ENCODE results near the gene HIVEP1.
A peak's percentile ranks its signal among the peaks of the same experiment; 100 is the strongest.

The HIVEP1 gene

GRCh38 chr6:12112540-12113189 lies 100.6 kb downstream of the HIVEP1 start:
- Mint-ChIP-seq H3K27me3 (no peaks in the 10 kb centered on the region), H3K4me1 (peaks cover 47% of the 10 kb centered on the region), H3K9me3 (peaks cover 10% of the 10 kb centered on the region), H3K36me3 (ENCODE audit: insufficient read depth) (peaks cover 6% of the 10 kb centered on the region), H3K27ac (ENCODE audit: low read depth) (peak overlapping the region; percentile 57), H3K4me3 (no peak overlapping the region)
- no peak for ATAC-seq (replicated peaks; ENCODE audit: extremely low read depth, poor library complexity, severe bottlenecking)
- no peak for DNase-seq (ENCODE audit: low spot score in 2 of 2)

DNA sequence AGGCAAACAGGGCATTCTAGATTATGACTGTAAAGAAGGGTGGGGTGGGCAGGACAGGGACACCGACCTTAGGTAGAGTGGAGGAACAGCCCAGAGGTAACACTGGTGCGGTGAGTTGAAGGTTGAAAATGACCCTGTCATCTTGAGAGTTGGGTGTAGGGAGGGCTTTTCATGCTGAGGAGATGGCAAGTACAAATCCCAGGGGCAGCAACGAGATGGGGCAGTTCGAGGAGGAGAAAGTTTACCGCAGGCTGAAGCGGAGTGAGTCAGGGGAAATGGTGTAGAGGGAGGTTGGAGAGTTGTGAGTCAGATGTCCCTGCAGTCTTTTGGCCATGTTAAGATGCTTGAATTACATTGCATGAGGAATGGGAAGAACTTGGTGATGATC lies 101.1 kb downstream of the HIVEP1 start:
- Mint-ChIP-seq H3K9me3 (peaks cover 10% of the 10 kb centered on the region), H3K27me3 (no peaks in the 10 kb centered on the region), H3K36me3 (ENCODE audit: insufficient read depth) (peaks cover 6% of the 10 kb centered on the region), H3K4me1 (peaks cover 47% of the 10 kb centered on the region), H3K4me3 (no peak overlapping the region), H3K27ac (ENCODE audit: low read depth) (peak overlapping the region; percentile 57)
- no peak for ATAC-seq (replicated peaks; ENCODE audit: extremely low read depth, poor library complexity, severe bottlenecking)
- no peak for DNase-seq (ENCODE audit: low spot score in 2 of 2)

DNA sequence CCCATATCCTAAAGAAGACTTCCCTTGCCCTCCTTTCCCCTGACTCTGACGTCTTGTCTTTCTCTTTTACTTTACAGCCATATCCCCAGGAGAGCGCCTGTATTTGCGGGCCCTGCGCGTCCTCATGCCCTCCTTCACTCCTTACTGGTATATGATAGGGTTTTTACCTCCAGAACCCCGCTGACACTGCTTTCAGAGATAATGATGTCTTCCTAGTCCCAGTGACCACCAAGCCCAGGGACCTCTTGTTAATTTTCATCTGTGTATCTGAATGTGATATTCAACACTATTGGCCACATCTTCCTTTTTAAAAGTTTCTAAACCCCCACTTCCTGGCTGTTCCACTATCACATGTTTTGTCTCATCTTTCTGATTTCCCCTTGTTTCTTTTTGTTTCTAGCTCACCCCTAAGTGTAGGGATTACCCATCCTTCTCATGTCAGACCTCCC lies 102.0 kb downstream of the HIVEP1 start:
- H3K27ac Mint-ChIP-seq (ENCODE audit: low read depth): peak overlapping the region; percentile 11
- H3K4me3 Mint-ChIP-seq: peak overlapping the region; percentile 17
- peaks cover 10% of the 10 kb centered on the region for H3K9me3 Mint-ChIP-seq
- H3K4me1 Mint-ChIP-seq: peaks cover 56% of the 10 kb centered on the region
- peaks cover 6% of the 10 kb centered on the region for H3K36me3 Mint-ChIP-seq (ENCODE audit: insufficient read depth)
- ATAC-seq (replicated peaks; ENCODE audit: extremely low read depth, poor library complexity, severe bottlenecking): no peak
- no peaks in the 10 kb centered on the region for H3K27me3 Mint-ChIP-seq
- DNase-seq (ENCODE audit: low spot score in 2 of 2): no peak

GRCh38 chr6:12115001-12115400 lies 102.9 kb downstream of the HIVEP1 start:
- Mint-ChIP-seq H3K27ac (ENCODE audit: low read depth) (no peak overlapping the region), H3K4me3 (no peak overlapping the region), H3K4me1 (peaks cover 52% of the 10 kb centered on the region), H3K27me3 (no peaks in the 10 kb centered on the region), H3K9me3 (peaks cover 10% of the 10 kb centered on the region), H3K36me3 (ENCODE audit: insufficient read depth) (peaks cover 8% of the 10 kb centered on the region)
- ATAC-seq (replicated peaks; ENCODE audit: extremely low read depth, poor library complexity, severe bottlenecking): no peak
- DNase-seq (ENCODE audit: low spot score in 2 of 2): no peak

DNA sequence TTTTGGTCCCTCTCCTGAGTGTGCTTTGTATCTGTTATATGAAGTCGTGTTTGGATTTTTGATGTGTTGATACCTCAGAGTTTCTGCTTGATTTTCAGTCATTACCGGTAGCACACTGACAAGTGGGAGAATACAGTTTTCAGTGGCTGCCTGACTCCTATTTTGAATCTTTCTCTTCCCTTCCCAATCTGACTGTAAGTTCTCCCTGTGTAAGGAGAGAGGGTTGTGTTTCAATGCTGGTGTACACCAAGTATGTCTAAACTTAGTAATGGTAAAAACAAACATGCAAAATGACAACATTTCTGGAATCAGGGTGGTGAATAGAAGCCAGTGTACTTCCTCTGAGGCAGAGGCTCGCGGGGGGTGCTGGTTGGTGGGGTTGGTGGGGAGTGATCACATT lies 103.4 kb downstream of the HIVEP1 start:
- Mint-ChIP-seq H3K27me3 (no peaks in the 10 kb centered on the region), H3K9me3 (peaks cover 10% of the 10 kb centered on the region), H3K4me3 (no peak overlapping the region), H3K27ac (ENCODE audit: low read depth) (no peak overlapping the region), H3K36me3 (ENCODE audit: insufficient read depth) (peaks cover 11% of the 10 kb centered on the region), H3K4me1 (peaks cover 48% of the 10 kb centered on the region)
- no peak for ATAC-seq (replicated peaks; ENCODE audit: extremely low read depth, poor library complexity, severe bottlenecking)
- DNase-seq (ENCODE audit: low spot score in 2 of 2): no peak

- H3K27me3 Mint-ChIP-seq: no peaks in the 10 kb centered on the region
- peaks cover 10% of the 10 kb centered on the region for H3K9me3 Mint-ChIP-seq
- H3K4me1 Mint-ChIP-seq: peaks cover 43% of the 10 kb centered on the region
- no peak overlapping the region for H3K4me3 Mint-ChIP-seq
- H3K27ac Mint-ChIP-seq (ENCODE audit: low read depth): no peak overlapping the region
- DNase-seq (ENCODE audit: low spot score in 2 of 2) (no peak), ATAC-seq (replicated peaks; ENCODE audit: extremely low read depth, poor library complexity, severe bottlenecking) (no peak)
- peaks cover 13% of the 10 kb centered on the region for H3K36me3 Mint-ChIP-seq (ENCODE audit: insufficient read depth)
These were observed 104.2 kb downstream of the HIVEP1 start for GRCh38 chr6:12116264-12116800.

DNA sequence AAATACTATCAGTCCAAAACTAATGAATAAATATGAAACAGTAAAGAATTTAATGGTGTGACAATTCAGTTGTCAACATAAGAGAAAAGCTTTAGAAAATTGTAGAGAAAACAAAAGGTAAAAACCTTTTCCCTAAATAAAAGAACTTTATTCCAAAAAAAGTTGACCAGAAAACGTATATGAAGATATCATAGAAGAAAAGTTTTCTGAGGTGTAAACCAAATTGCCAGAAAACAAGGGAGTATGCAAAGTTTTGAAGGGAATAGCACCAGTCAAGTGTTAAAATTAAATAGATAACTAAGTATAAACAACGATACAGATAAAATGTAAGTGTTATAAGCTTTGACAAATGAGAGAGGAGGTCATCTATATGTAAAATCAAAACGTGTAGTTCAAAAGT lies 104.9 kb downstream of the HIVEP1 start:
- H3K36me3 Mint-ChIP-seq (ENCODE audit: insufficient read depth): peaks cover 13% of the 10 kb centered on the region
- peaks cover 43% of the 10 kb centered on the region for H3K4me1 Mint-ChIP-seq

GRCh38 chr6:12118607-12119006 lies 106.5 kb downstream of the HIVEP1 start:
- peak overlapping the region; percentile 9 for H3K27ac Mint-ChIP-seq (ENCODE audit: low read depth)
- peaks cover 29% of the 10 kb centered on the region for H3K4me1 Mint-ChIP-seq
- H3K27me3 Mint-ChIP-seq: no peaks in the 10 kb centered on the region
- no peak overlapping the region for H3K4me3 Mint-ChIP-seq
- DNase-seq (ENCODE audit: low spot score in 2 of 2): no peak
- peaks cover 14% of the 10 kb centered on the region for H3K36me3 Mint-ChIP-seq (ENCODE audit: insufficient read depth)
- peaks cover 10% of the 10 kb centered on the region for H3K9me3 Mint-ChIP-seq
- ATAC-seq (replicated peaks; ENCODE audit: extremely low read depth, poor library complexity, severe bottlenecking): no peak

More for the DNA sequence above, 104.9 kb downstream of the HIVEP1 start:
- DNase-seq (ENCODE audit: low spot score in 2 of 2) (no peak), ATAC-seq (replicated peaks; ENCODE audit: extremely low read depth, poor library complexity, severe bottlenecking) (no peak)
- no peak overlapping the region for H3K4me3 Mint-ChIP-seq
- H3K27ac Mint-ChIP-seq (ENCODE audit: low read depth): no peak overlapping the region
- H3K27me3 Mint-ChIP-seq: no peaks in the 10 kb centered on the region
- peaks cover 10% of the 10 kb centered on the region for H3K9me3 Mint-ChIP-seq

DNA sequence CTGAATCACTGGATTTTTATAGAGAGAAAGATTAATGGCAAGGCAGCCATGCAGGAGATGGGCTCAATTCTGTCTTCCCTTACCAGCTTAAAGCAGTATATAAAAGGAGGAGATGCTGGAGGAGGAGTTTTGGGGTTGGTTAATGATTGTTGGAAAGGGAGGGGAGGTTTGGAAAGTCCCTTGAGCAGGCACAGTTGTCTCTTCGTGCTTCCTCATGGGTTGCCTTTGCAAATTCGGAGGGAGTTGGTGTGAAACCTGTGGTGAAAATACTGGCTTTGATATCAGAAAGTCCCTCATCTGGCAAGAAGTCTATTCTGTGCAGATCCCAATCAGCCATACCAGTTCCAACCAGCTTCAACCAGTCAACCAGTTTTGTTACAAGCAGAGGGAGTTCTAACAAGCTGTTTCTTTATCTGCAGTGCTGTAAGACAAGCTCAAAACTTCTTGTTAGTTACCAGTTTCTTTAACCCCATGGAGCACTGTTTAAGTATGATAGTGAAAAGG lies 107.0 kb downstream of the HIVEP1 start:
- Mint-ChIP-seq H3K36me3 (ENCODE audit: insufficient read depth) (peaks cover 17% of the 10 kb centered on the region), H3K27me3 (no peaks in the 10 kb centered on the region), H3K27ac (ENCODE audit: low read depth) (peak overlapping the region; percentile 9), H3K4me3 (no peak overlapping the region), H3K9me3 (peaks cover 10% of the 10 kb centered on the region), H3K4me1 (peaks cover 28% of the 10 kb centered on the region)
- peak in 1 of 2 donors; percentile 63 for DNase-seq (ENCODE audit: low spot score in 2 of 2)
- ATAC-seq (replicated peaks; ENCODE audit: extremely low read depth, poor library complexity, severe bottlenecking): peak; percentile 91

DNA sequence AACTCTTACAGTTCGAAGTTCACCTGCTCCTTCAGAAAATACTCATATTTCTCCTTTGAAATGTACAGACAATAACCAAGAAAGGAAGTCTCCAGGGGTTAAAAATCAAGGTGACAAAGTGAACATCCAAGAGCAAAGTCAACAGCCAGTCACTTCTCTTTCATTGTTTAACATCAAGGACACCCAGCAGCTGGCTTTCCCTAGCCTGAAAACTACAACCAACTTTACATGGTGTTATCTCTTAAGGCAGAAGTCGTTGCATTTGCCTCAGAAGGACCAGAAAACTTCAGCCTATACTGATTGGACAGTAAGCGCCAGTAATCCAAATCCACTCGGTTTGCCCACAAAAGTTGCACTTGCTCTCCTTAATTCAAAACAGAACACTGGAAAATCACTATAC lies 113.3 kb downstream of the HIVEP1 start:
- Mint-ChIP-seq H3K27ac (ENCODE audit: low read depth) (no peak overlapping the region), H3K27me3 (no peaks in the 10 kb centered on the region), H3K9me3 (no peaks in the 10 kb centered on the region), H3K4me1 (peaks cover 10% of the 10 kb centered on the region), H3K4me3 (no peak overlapping the region), H3K36me3 (ENCODE audit: insufficient read depth) (peaks cover 8% of the 10 kb centered on the region)
- DNase-seq (ENCODE audit: low spot score in 2 of 2): no peak
- no peak for ATAC-seq (replicated peaks; ENCODE audit: extremely low read depth, poor library complexity, severe bottlenecking)

GRCh38 chr6:12126051-12126450 lies 113.9 kb downstream of the HIVEP1 start:
- no peak overlapping the region for H3K4me3 Mint-ChIP-seq

DNA sequence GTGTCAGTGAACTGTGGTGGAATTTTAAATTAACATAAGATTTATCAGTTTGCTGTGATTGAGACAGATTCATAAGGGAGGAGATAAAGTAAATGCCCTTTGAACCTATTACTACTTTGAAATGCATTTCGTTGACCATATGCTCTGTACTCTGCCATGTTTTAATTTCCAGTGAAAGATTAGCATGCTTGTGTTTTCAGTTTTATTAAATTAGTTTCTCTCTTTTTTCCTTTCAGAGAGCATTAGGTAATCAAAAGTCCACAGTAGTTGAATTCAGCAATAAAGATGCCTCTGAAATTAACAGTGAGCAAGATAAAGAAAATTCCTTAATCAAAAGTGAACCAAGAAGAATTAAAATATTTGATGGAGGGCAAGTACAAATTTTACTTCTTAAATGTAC lies 117.4 kb downstream of the HIVEP1 start:
- no peak overlapping the region for H3K27ac Mint-ChIP-seq (ENCODE audit: low read depth)
- no peaks in the 10 kb centered on the region for H3K27me3 Mint-ChIP-seq
- ATAC-seq (replicated peaks; ENCODE audit: extremely low read depth, poor library complexity, severe bottlenecking) (no peak), DNase-seq (ENCODE audit: low spot score in 2 of 2) (no peak)
- no peak overlapping the region for H3K4me3 Mint-ChIP-seq
- peaks cover 1% of the 10 kb centered on the region for H3K4me1 Mint-ChIP-seq
- H3K9me3 Mint-ChIP-seq: no peaks in the 10 kb centered on the region
- H3K36me3 Mint-ChIP-seq (ENCODE audit: insufficient read depth): no peaks in the 10 kb centered on the region

More at GRCh38 chr6:12126051-12126450, 113.9 kb downstream of the HIVEP1 start:
- peaks cover 10% of the 10 kb centered on the region for H3K4me1 Mint-ChIP-seq
- DNase-seq (ENCODE audit: low spot score in 2 of 2) (no peak), ATAC-seq (replicated peaks; ENCODE audit: extremely low read depth, poor library complexity, severe bottlenecking) (no peak)
- H3K9me3 Mint-ChIP-seq: no peaks in the 10 kb centered on the region
- H3K27me3 Mint-ChIP-seq: no peaks in the 10 kb centered on the region
- H3K36me3 Mint-ChIP-seq (ENCODE audit: insufficient read depth): peaks cover 6% of the 10 kb centered on the region
- no peak overlapping the region for H3K27ac Mint-ChIP-seq (ENCODE audit: low read depth)
